HK-2 (cell line): Measurements from ENCODE around the gene SLIT3.
"Not testable (repeated sequence)": the region's sequence is repeated elsewhere in the genome, so short reads cannot be mapped to it uniquely, and the experiment has no call there.

Experiments used
- DNase-seq: peaks from one replicate; pipeline ENCODE4 v3.0.0-alpha.2; 2018; ENCODE audit not compliant: unreplicated experiment

SLIT3 gene

DNA sequence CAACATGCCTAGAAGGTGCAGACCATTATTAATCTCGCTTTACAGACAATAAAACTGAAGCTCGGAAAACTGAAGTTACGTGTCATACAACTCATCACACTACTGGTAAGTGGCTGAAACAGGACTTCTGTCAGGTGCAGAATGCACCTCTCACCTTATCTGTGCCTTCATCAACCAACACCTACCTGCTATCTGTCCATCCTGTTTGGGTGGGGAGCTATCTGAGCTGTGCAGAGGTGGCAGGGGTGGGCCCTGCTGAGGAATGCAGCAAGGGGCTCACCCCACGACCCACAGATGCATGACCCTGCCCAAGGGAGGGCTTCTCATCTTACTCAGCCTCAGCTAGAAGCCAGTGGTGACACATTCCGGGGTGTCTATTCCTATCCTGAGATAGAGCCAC is 81.6 kb downstream of the SLIT3 start:
- no peak for DNase-seq

DNA sequence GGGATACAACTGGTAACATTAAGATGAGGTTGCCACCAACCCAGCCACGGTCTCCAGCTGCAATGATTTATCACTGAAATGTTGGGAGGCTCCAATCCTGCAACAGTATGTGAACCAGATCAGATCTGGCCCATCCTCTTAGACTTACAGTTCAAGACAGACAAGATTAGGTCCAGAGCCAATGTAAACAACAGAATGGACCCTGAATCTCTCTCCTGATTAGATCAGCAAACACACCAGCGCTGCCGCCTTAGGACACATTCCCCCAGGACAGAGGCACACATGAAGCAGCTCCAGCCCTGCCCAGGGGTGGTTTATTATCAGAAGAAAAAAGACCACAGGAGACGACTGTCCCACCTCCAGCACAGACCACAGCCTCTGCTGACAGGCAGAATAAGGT is 82.1 kb downstream of the SLIT3 start:
- no peak for DNase-seq

DNA sequence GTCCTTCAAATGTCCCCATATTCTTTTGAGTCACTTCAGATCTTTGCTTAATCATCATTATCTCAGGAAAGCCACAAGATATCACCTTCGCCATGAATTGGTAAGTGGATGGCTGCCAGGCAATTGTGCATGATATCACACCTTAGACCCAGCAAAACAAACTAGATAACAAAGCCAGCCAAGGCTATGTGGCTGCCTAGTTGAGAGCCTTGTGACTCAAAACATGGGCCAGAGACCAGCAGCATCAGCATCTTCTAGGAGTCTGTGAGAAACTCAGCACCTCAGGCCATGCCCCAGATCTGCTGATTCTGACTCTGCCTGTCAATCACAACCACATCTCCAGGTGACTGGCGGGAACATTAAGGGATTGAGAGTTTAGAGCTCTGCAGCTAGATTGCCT is 82.8 kb downstream of the SLIT3 start:
- no peak for DNase-seq

DNA sequence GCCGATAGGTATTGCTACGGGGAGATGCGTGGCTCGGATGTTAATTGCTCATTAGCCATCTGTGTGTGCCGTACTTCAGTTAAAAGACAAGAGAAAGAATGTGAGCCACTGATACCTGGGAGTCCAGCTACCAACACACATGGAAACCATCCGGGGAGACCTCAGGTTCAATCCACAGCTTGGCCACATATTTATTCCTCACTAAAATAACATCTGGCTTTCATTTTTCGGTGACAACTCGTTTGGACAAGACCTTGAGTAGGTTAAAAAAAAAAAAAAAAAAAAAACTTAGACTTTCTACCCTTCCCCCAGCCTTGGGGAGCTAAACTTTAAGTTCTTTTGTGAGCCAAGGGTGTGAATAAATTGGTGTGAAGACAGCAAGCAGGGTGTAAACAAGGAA is 84.1 kb downstream of the SLIT3 start:
- no peak for DNase-seq

DNA sequence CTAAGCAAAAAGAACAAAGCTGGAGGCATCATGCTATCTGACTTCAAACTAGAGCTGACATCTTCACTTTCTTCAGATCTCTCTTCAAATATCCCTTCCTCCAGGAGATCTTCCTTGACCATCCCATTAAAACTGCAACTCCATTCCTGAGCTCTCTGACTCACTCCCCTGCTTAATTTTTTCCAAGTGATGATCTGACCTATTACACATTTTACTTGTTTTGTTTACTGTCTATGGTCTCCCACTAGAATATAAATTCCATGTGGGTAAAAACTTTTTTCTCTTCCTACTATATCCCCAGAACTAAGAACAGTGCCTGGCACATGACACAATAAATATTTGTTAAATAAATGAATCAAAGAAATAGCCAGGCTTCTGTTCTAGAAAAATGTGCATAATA is 87.5 kb downstream of the SLIT3 start:
- no peak for DNase-seq

GRCh38 chr5:169211761-169212160 is 89.2 kb downstream of the SLIT3 start:
- DNase-seq: not testable (repeated sequence)

GRCh38 chr5:169204788-169205400 is 96.0 kb downstream of the SLIT3 start:
- no peak for DNase-seq

GRCh38 chr5:169202969-169203368 is 98.0 kb downstream of the SLIT3 start:
- DNase-seq: no peak

DNA sequence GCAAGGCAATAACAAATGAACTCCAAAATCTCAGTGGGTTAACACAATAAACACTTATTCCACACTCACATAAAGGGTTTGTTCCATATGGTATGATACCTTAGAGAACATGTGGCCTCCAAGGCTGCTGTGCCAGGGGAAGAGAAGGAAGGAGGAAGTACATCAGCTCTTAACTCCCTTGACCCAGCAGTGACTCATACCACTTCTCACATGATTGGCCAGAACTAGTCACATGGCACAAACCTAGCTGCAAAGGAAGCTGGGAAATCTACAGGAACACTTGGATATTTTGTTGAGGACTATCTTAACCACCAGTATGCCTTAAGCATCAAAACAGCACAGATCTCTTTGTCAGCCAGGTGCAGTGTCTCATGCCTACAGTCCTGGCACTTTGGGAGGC is 99.3 kb downstream of the SLIT3 start:
- no peak for DNase-seq

- DNase-seq: no peak
These were observed 100.7 kb downstream of the SLIT3 start for GRCh38 chr5:169200125-169200778.

DNA sequence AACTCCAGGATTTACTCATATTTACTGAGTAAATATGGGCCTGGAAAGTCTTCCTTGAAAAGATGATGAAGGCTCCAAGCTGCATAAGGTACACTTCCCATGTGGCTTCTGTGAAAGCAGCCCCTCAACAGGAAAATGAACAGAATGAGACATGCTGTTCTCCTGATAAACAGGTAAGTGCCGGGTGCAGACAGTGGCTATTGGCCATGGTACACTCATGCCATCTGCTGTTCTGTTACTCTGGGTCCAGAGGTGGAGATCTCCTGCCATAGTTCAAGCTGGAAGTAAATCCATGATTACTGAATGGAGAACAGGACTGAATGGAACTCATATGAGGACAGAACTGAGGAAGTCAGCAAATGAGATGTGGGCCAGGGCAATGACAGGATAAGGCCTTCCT is 103.6 kb downstream of the SLIT3 start:
- DNase-seq: no peak

DNA sequence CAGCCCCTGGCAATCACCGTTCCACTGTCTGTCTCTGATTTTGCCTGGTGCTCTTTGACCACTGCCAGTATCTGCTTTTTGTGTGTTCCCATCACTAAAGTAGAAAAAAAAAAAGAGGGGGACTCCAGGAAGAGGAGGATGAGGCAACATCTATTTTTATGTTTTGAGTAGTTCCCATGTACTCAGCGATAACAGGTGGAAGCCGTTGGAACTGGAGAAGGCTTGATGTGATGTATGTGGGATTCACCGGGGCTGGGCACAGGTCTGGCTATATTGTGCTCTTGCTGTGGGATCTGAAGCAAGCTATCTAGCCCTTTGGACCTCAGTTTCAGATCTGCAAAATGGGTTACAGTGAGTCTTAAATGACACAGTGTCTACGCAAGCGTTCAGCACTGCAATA is 104.9 kb downstream of the SLIT3 start:
- no peak for DNase-seq

DNA sequence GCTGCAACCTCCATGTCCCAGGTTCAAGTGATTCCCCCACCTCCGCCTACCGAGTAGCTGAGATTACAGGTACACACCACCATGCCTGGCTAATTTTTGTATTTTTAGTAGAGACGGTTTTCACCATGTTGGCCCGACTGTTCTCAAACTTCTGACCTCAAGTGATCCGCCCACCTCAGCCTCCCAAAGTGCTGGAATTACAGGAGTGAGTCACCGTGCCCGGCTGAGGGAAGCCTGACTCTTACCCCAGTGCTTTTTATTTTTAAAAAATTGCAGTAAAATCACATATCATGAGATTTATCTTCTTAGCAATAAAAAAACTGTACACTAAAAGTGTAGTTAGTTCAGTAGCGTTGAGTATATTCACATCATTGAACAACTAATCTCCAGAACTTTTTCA is 105.3 kb downstream of the SLIT3 start:
- no peak for DNase-seq

DNA sequence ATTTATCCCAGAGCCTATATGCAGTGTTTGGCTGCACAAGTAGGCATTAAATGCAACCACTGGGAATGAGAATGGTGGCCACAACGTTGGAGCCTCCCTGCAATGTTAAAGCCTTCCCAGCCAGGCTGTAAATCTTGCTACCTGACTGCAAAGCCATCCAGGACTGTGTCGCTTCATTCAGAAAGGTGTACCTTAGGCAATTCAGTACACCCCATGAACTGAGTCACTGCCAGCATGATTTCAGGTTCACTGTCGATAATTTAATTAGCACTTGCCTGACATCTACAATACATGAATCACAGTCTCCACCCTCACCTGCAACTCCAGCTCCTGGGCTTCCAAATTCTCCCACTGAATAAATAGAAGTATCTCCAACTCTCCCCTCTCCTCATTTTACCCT is 108.4 kb downstream of the SLIT3 start:
- no peak for DNase-seq

DNA sequence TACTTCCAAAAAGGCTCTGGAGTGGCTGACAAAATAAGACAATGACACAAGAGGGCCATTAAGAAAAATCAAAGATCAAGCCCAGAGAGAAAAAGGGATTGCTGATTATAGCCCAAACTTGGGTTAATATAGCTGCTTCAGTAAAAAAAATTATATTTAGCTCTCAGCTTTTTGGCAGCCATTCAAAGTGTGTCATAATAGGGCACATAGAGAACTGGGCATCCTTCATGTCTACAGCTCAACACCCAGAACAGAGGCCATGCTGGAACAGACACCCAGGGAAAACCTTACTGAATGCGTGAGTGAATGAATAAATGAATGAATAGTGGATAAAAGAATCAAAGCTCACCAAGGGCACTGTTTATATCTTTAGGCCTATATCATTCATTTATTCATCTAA is 110.1 kb downstream of the SLIT3 start:
- DNase-seq: no peak

GRCh38 chr5:169185626-169186025 is 115.3 kb downstream of the SLIT3 start:
- DNase-seq: no peak

DNA sequence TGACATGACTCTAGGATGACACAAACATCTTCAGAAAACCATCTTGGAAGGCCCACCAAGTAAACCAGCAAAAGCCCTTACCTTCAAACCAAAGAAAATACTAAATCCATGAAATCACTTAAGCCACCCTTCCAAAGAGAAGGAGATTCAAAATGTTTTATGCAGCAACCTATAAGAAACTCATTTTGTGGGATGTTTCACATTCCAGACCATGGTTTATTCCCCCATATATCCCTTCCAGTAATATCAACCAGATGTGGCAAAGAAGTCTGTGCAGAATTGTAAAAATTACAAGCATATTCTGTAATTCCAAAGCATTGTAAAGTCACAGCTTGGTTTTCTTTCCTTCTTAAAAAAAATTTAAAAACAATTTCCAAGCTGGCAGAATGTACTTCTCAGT is 117.4 kb downstream of the SLIT3 start:
- no peak for DNase-seq

GRCh38 chr5:169182797-169183196 is 118.1 kb downstream of the SLIT3 start:
- no peak for DNase-seq

DNA sequence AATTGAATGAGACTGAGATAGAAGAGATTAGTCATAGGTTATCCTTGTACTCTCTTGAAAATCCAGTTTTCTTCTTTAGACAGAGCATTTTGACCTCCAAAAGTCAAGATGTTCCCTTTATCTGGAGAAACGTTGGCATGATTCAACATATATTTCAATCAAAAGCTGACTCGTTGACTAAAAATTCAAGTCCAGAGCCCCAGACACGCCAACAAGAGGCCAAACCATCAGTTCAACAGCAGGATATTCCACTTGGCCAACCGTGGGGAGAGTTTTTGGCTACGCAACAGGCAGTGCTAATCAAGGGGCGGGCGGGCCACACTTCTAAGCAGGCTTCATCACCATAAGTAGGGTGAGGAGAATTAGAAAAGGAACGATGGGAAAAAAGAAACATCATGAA is 119.1 kb downstream of the SLIT3 start:
- DNase-seq: no peak

DNA sequence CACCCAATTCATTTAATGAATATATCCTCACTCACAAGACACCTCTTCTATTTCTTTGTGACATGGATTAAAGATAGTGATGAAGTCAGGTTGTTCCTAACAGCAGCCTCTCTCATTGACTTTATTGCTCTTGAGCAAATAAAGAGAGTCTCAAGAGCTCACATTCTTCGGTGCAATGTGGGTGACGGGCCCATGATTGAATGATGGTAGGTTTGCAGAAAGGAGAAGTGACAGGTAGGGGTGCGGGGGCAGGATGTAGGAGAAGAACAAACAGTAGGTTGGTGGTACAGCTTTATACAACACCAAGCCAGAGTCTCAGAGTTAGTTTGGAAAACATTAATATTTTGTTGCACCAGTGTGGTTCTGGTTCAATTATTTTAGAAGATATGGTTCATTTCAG is 122.2 kb downstream of the SLIT3 start:
- DNase-seq: no peak

DNA sequence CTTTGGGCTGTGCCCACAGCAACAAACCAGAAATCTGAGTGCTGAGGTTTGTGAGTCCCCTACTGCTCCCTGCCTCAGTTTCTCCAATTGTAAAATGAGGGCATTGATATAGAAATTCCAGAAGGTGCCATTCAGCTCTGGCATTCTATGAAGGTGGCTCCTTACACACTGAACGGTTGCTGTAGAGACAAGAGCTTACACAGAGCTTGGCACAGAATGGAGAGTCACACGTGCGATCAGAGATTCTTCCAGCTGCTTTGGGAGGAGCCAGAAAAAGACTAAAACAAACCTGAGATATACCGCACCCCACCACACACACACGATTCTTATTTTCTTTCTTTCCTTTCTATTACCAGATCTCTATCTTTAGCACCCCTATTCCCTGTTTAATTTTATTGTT is 122.7 kb downstream of the SLIT3 start:
- no peak for DNase-seq

- DNase-seq: no peak
These were observed 123.9 kb downstream of the SLIT3 start for GRCh38 chr5:169176709-169177694.

- no peak for DNase-seq
These were observed 125.2 kb downstream of the SLIT3 start for GRCh38 chr5:169175733-169176132.
